Smooth muscle cell (in vitro differentiated cells): ENCODE results near the gene HIGD1C. TPM values are rescaled to one million over a fixed set of nuclear protein-coding genes. Genes with fewer than 3 reads are reported as not detected.

Experiments used
- DNase-seq: peaks from one replicate; lab custom pipeline; 2025; ENCODE audit not compliant: unreplicated experiment; lab: John Stamatoyannopoulos, UW
- H2AFZ ChIP-seq: fragments of 200-600 bp; sonication (generic); 2 replicates; pipeline ENCODE4 v1.6.0; 2016; ENCODE audit warnings: antibody characterized with exemption, low read depth, mild to moderate bottlenecking
- H3F3A ChIP-seq: fragments of 200-600 bp; sonication (generic); 2 replicates; pipeline ENCODE4 v1.6.0; 2017; ENCODE audit warnings: antibody characterized with exemption, low read depth
- H3K27ac ChIP-seq: fragments of 200-600 bp; sonication (generic); 2 replicates; pipeline ENCODE4 v1.5.1; 2016; ENCODE audit warnings: low read depth, mild to moderate bottlenecking
- H3K27me3 ChIP-seq: fragments of 200-600 bp; sonication (generic); 2 replicates; pipeline ENCODE4 v1.6.1; 2016; ENCODE audit warnings: low read depth, mild to moderate bottlenecking
- H3K36me3 ChIP-seq: fragments of 200-600 bp; sonication (generic); 2 replicates; pipeline ENCODE4 v1.5.1; 2016; ENCODE audit warnings: low read depth
- H3K4me1 ChIP-seq: fragments of 200-600 bp; sonication (generic); 2 replicates; pipeline ENCODE4 v1.5.1; 2016; ENCODE audit warnings: low read depth
- H3K4me2 ChIP-seq: fragments of 200-600 bp; sonication (generic); 2 replicates; pipeline ENCODE4 v1.6.0; 2016; ENCODE audit warnings: mild to moderate bottlenecking
- H3K4me3 ChIP-seq: fragments of 200-600 bp; sonication (generic); 2 replicates; pipeline ENCODE4 v1.5.1; 2016; ENCODE audit warnings: mild to moderate bottlenecking
- H3K79me2 ChIP-seq: fragments of 200-600 bp; sonication (generic); 2 replicates; pipeline ENCODE4 v1.6.0; 2016; ENCODE audit warnings: low read depth, mild to moderate bottlenecking
- H3K9ac ChIP-seq: fragments of 200-600 bp; sonication (generic); 2 replicates; pipeline ENCODE4 v1.6.0; 2016; ENCODE audit warnings: low read depth
- H3K9me3 ChIP-seq: fragments of 200-600 bp; sonication (generic); replicated peaks from 2 replicates; pipeline ENCODE4 v1.5.1; 2016; ENCODE audit warnings: low read depth
- H4K20me1 ChIP-seq: fragments of 200-600 bp; sonication (generic); 2 replicates; pipeline ENCODE4 v1.6.0; 2016; ENCODE audit warnings: low read depth
- CTCF ChIP-seq: fragments of 200-600 bp; sonication (generic); IDR thresholded peaks from 2 replicates; pipeline ENCODE4 v1.5.1; 2017; ENCODE audit warnings: borderline replicate concordance, mild to moderate bottlenecking, antibody characterized with exemption; ENCODE audit not compliant: insufficient read depth, poor library complexity, severe bottlenecking
- WGBS: methylation state at CpG from one replicate; pipeline ENCODE4 v1.1.7; 2016; ENCODE audit warnings: low lambda C conversion rate; 5-methylcytosine and 5-hydroxymethylcytosine counted together
- polyA plus RNA-seq: library from polyadenylated mRNA; unstranded; fragments of >200 nt; fragmentation: Nextera tagmentation; extraction: Ambion mirVana; gene quantifications from 2 replicates; pipeline ENCODE4 v1.2.1, GENCODE V29; 2016
- total RNA-seq: library from RNA; depleted of rRNA; stranded (reverse); fragments of >200 nt; gene quantifications from 2 replicates; pipeline ENCODE4 v1.2.3, GENCODE V29; 2014

The HIGD1C gene
- total and polyA plus RNA-seq, 2 experiments from 2014 or later, result not detected

GRCh38 chr12:50923361-50924130, 28.8 kb upstream of the HIGD1C start:
- Histone ChIP-seq H3K4me3 (peak overlapping the region; percentile 61), H4K20me1 (no peaks in the 10 kb centered on the region), H3K4me1 (peaks cover 49% of the 10 kb centered on the region), H3K27me3 (no peaks in the 10 kb centered on the region), H3K27ac (peak overlapping the region; percentile 85), H3K9ac (peak overlapping the region; percentile 36), H3K4me2 (peak overlapping the region; percentile 90), H3K9me3 (no peaks in the 10 kb centered on the region), H3K36me3 (no peaks in the 10 kb centered on the region), H2AFZ (peak overlapping the region; percentile 93), H3K79me2 (peaks cover 34% of the 10 kb centered on the region), H3F3A (peaks cover 12% of the 10 kb centered on the region)
- no peak for TF ChIP-seq CTCF
- 45% methylated on average over 8 of the region's 8 CpGs for WGBS
- no peak for DNase-seq

GRCh38 chr12:50924131-50924438, 28.3 kb upstream of the HIGD1C start:
- H3K9ac ChIP-seq, result peak overlapping the region; percentile 36
- 8% methylated on average over 4 of the region's 4 CpGs for WGBS
- H3K36me3 ChIP-seq, result no peaks in the 10 kb centered on the region
- no peak for DNase-seq
- H3K27me3 ChIP-seq, result no peaks in the 10 kb centered on the region
- H3K4me2 ChIP-seq, result peak overlapping the region; percentile 90
- H3K27ac ChIP-seq, result peak overlapping the region; percentile 85
- TF ChIP-seq CTCF, result no peak
- peaks cover 34% of the 10 kb centered on the region for H3K79me2 ChIP-seq
- no peaks in the 10 kb centered on the region for H3K9me3 ChIP-seq
- H3K4me1 ChIP-seq, result peaks cover 49% of the 10 kb centered on the region
- peak overlapping the region; percentile 93 for H2AFZ ChIP-seq
- peak overlapping the region; percentile 61 for H3K4me3 ChIP-seq
- H3F3A ChIP-seq, result peaks cover 12% of the 10 kb centered on the region
- H4K20me1 ChIP-seq, result no peaks in the 10 kb centered on the region

DNA sequence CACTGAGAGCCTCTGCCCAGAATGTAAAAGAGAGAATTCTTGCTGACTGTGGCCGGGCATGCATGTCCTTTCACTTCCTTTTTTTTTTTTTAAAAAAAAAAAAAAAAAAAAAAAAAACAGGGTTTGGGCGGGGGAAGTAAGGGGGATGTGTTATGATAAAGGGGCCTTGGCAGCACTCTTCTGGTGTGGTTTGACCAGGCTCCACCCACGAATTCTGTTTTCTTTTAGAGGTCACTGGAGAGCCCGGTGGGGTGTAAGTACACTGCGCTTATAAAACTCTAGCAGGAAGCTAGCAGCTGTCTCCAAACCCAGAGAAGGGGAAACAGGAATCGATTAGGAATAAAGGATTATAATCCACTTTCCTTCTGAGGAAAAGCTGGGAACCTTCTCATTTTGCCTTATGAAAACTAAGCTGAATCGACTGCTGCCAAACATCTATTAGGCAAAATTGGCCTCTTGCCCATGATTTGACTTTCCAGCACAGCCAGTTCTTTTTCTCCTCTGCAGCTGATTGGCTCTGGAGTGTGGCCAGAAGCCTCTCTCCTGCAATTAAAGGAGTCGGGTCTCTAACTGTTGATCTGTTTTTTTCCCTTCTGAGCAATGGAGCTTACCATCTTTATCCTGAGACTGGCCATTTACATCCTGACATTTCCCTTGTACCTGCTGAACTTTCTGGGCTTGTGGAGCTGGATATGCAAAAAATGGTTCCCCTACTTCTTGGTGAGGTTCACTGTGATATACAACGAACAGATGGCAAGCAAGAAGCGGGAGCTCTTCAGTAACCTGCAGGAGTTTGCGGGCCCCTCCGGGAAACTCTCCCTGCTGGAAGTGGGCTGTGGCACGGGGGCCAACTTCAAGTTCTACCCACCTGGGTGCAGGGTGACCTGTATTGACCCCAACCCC, 27.7 kb upstream of the HIGD1C start:
- H3K36me3 ChIP-seq, result no peaks in the 10 kb centered on the region
- peaks cover 43% of the 10 kb centered on the region for H3K4me1 ChIP-seq
- H3K27me3 ChIP-seq, result no peaks in the 10 kb centered on the region
- peak overlapping the region; percentile 85 for H3K27ac ChIP-seq
- peak overlapping the region; percentile 90 for H3K4me2 ChIP-seq
- peaks cover 12% of the 10 kb centered on the region for H3F3A ChIP-seq
- H4K20me1 ChIP-seq, result no peaks in the 10 kb centered on the region
- 13% methylated on average over 13 of the region's 13 CpGs for WGBS
- H3K9ac ChIP-seq, result peak overlapping the region; percentile 36
- H3K9me3 ChIP-seq, result no peaks in the 10 kb centered on the region
- peak overlapping the region; percentile 93 for H2AFZ ChIP-seq
- H3K79me2 ChIP-seq, result peaks cover 39% of the 10 kb centered on the region
- peak overlapping the region; percentile 61 for H3K4me3 ChIP-seq
- TF ChIP-seq CTCF, result no peak
- DNase-seq, result peak; percentile 17
